ENCODE measurements around the gene STUM.

DNA sequence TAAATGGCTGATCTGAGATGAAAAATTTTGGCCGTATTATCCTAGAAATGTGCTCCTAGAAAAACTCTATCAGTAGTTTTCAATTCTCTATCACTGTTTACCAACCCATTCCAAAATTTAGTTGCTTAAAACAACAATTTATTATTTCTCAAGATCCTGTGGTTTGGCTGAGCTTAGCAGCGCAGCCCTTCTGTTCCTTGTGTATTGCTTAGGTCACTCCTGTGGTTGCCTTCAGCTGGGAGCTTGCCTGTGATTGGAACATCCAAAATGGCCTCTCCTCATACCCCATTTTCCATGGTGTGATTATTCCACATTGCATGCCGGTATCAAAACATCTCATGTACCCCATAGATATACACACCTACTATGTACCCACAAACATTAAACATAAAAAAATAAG is 22.8 kb upstream of the STUM start:
- no peak for TF ChIP-seq YY1 (IDR thresholded peaks at IDR 0.05; ENCODE audit: insufficient read depth, insufficient read length)
- TF ChIP-seq ZNF274 (IDR thresholded peaks at IDR 0.05; ENCODE audit: low read depth, low read length) = no peak
- TF ChIP-seq SUZ12 (IDR thresholded peaks at IDR 0.05; ENCODE audit: extremely low read depth, insufficient read depth, insufficient read length) = no peak

Measured in NT2/D1 (cell line).